ENCODE results near the gene GTF2H3.

Gene GTF2H3

DNA sequence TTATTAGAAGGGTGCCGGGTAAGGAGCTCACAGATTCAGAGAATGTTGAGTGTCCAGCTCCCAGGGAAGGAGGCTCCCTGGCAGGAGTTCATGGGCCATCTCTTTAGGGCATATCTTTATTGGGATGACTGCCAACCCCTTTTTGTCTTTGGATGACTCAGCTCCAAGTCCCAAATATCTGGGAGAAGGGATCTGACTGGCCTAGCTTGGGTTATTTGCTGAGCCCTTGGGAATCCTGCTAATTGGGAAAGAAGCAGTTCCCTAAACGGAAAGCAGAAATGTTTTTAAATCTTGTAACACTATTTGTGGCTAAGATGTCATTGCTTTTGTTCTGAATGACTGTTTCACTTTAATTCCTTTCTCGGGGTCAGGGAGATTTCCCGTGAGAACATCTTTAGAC lies 19.1 kb upstream of the GTF2H3 start:
- TF ChIP-seq POLR2A (IDR thresholded peaks at IDR 0.05; ENCODE audit: low read depth, low read length), result no peak
- FAIRE-seq (no peak), DNase-seq (ENCODE audit: insufficient read length, low spot score) (peak; percentile 28)

DNA sequence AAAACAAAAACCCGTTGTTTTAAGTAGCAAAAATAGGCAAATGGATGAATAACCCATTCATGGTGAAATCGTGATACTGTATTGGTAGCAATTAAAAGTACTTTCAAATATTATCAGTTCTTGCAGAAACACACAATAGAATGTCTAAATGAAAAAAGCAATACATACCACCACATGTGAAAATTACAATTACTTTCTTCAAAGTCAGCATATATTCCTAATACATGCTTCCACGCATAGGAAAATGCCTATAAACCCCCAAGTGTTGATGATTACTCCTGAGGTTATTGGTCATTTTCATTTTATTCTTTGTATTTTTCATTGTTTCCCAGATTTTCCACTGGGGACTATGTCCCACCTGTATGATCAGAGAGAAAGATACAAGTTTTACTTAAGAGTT lies 16.5 kb upstream of the GTF2H3 start:
- no peak for TF ChIP-seq POLR2A (IDR thresholded peaks at IDR 0.05; ENCODE audit: low read depth, low read length)
- DNase-seq (ENCODE audit: insufficient read length, low spot score) (no peak), FAIRE-seq (no peak)

DNA sequence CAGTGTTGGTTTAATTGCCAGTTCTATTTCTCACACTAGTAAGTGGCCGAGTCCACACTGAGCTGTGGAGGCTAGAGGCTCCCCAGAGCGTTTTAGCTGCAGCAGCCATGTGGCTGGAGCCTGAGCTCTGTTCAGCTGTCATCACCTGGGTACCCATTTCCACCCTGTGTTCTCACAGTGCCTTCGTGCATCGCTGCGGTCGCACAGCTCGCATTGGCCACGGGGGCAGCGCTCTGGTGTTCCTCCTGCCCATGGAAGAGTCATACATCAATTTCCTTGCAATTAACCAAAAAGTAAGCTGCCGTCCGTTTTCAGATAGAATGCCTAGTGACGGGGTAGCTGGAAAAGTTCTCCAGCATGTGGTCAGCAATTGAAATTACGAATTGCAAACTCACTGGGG lies 16.0 kb upstream of the GTF2H3 start:
- DNase-seq (ENCODE audit: insufficient read length, low spot score), result no peak
- no peak for FAIRE-seq

DNA sequence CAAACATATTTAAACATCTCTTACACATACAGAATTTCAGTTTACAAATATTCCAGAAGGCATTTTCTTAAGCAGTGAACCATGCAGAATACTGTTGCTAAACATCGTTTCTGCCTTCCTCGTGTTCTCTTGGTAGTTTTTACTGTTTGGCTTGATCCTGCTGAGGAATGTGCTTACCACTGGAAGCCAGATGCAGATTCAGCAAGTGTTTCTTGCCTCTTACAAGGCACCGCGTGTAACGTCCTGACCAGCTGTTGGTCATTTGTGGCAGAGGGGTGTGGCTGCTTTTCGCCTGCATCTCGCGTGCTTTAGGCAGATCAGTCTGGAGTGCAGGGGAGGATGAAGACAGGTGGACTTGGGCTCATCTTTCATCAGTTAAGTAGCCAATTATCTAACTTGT lies 12.5 kb upstream of the GTF2H3 start:
- DNase-seq (ENCODE audit: insufficient read length, low spot score), result no peak
- no peak for FAIRE-seq
- no peak for TF ChIP-seq POLR2A (IDR thresholded peaks at IDR 0.05; ENCODE audit: low read depth, low read length)

More for the DNA sequence above, 16.0 kb upstream of the GTF2H3 start:
- TF ChIP-seq POLR2A (IDR thresholded peaks at IDR 0.05; ENCODE audit: low read depth, low read length), result no peak

DNA sequence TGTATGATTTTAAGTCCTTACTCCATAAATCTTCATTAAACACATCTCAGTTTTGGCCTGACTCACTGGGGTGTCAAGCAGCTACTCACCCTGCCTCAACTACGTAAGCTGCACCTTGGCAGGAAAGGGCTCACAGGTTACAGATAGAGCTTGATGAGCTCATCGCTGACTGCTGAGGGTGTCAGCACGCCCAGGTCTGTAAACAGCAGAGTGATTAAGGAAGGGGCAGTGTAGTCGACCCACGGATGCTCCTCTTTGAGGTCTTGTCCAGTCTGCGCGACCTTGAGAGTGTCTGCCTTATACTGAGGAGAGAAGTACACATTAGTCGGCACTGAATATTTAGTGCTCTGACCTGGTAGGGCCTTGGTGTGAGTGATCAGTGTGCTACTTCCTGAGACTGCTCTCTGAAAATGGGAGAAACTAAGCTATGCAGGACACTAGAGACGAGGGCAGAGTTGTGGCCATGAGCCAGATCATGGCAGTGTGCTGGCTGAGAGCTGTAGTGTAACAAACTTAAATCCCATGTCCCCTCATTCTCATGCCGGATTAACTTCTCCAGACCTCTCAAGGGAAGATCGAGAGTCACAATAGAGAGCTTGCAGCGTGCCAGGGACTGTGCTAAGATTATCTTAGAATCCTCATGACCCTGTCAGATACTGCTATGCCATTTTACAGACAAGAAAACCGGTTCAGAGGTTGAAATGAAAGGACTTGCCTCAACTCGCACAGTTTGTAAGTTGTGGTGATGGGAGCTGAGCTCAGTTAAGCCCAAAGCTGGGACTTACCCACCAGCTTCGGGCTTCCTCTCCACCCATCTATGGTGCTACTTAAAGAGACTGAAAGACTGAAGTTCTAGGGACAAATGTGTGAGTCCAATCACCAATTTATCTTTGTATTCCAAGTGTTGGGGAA lies 11.8 kb upstream of the GTF2H3 start:
- DNase-seq (ENCODE audit: insufficient read length, low spot score) (no peak), FAIRE-seq (no peak)
- no peak for TF ChIP-seq POLR2A (IDR thresholded peaks at IDR 0.05; ENCODE audit: low read depth, low read length)

DNA sequence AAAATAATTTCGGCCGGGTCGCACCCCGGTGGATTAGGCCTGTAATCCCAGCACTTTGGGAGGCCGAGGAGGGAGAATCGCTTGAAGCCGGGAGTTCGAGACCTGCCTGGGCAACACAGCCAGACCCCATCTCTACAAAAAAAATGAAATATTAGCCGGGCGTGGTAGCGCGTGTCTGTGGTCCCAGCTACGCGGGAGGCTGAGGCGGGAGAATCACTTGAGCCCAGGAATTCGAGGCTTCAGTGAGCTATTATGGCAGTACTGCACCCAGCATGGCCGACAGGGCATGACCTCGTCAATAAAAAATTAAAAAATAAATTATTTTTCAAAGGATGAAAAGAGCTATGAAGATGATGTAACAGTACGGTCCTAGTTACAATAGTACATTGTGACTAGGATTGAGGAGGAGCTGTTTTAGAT lies 523 bp downstream of the GTF2H3 start:
- no peak for TF ChIP-seq POLR2A (IDR thresholded peaks at IDR 0.05; ENCODE audit: low read depth, low read length)
- FAIRE-seq, result no peak
- no peak for DNase-seq (ENCODE audit: insufficient read length, low spot score)

DNA sequence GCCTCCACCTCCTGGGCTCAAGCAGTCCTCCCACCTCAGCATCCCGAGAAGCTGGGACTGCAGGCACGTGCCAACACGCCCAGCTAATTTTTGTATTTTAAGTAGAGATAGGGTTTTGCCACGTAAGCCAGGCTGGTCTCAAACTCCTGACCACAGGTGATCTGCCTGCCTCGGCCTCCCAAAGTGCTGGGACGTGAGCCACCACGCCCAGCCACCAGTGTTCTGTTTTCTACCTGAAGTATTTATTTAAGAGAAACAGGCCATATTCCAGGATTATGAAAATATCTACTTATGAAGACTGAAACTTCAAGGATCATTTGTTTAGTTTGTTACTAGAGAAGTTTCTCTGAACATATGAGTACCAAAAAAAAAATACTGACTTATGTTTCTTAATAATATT lies 10.3 kb downstream of the GTF2H3 start:
- TF ChIP-seq POLR2A (IDR thresholded peaks at IDR 0.05; ENCODE audit: low read depth, low read length), result no peak
- FAIRE-seq, result no peak
- DNase-seq (ENCODE audit: insufficient read length, low spot score), result no peak

DNA sequence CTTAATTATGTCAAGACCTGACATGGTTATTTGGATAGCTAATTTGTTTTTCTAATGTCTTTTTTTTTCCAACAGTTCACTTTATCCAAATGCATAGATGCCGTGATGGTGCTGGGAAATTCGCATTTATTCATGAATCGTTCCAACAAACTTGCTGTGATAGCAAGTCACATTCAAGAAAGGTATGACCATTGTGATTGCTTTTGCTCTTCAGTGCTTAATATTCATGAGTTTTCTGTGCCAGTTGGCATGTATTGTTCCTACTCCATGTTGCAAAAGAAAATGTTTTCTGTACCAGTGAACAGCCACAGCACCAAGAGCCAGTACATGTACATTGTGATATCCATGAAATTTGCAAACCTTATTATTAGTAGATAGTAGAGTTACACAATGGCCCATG lies 11.8 kb downstream of the GTF2H3 start:
- DNase-seq (ENCODE audit: insufficient read length, low spot score), result no peak
- TF ChIP-seq POLR2A (IDR thresholded peaks at IDR 0.05; ENCODE audit: low read depth, low read length), result no peak

DNA sequence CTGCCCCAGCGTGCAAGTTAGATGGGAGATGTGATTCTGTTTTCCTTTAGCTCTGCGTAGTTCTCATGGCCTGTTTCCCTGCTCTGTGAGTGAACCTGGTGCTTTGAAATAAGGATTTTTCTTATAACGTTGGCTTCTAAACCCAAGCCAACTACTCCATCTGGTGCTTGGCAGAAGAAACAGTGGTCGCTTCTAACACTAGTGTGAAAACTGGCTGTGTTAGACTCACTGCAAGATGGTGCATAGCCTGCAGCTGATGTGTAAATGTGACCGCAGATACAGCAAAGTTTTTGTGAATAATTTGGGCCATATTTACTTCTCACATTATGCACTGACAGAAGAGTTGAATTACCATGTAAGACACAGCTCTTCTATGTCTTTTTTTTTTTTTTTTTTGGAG lies 12.2 kb downstream of the GTF2H3 start:
- TF ChIP-seq POLR2A (IDR thresholded peaks at IDR 0.05; ENCODE audit: low read depth, low read length), result no peak
- DNase-seq (ENCODE audit: insufficient read length, low spot score) (no peak), FAIRE-seq (no peak)

More for the DNA sequence above, 11.8 kb downstream of the GTF2H3 start:
- FAIRE-seq, result no peak

DNA sequence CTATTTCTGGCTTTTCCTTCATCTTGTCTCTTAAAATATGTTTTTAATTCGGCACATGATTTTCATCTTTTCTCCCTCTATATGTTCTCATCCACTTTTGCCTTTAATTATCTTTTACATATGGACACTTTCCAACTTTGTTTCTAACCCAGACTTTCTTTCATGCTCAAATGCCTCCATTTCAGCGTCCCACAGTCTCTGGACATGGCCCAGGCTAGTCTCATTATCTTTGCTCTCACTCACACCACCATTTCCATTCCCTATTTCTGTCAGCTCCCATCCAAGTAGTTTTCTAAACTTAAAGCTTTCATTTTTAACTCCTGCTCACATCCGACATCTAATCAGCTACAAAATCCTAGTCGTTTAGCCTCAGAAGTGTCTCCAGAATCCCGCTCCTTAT lies 14.8 kb downstream of the GTF2H3 start:
- DNase-seq (ENCODE audit: insufficient read length, low spot score) (no peak), FAIRE-seq (no peak)
- TF ChIP-seq POLR2A (IDR thresholded peaks at IDR 0.05; ENCODE audit: low read depth, low read length), result no peak

DNA sequence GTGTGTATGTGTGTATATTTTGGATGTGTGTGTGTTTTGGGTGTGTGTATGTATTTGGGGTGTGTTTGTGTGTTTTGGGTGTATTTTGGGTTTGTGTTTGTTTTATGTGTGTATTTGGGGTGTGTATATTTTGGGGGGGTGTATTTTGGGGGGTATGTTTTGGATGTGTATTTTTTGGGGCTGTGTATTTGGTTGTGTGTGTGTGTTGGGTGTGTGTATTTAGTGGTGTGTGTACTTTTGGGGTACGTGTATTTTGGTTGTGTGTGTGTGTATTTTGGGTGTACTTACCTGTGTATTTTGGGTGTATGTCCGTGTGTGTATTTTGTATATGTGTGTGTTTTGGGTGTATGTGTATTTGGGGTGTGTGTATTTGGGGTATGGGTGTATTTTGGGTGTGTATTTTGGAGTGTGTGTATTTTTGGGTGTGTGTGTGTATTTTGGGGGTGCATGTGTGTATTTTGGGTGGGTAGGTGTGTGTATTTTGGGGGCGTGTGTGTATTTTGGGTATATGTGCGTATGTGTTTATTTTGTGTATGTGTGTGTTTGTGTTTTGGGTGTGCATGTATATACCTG lies 20.6 kb downstream of the GTF2H3 start:
- FAIRE-seq, result no peak
- no peak for TF ChIP-seq POLR2A (IDR thresholded peaks at IDR 0.05; ENCODE audit: low read depth, low read length)
- no peak for DNase-seq (ENCODE audit: insufficient read length, low spot score)

DNA sequence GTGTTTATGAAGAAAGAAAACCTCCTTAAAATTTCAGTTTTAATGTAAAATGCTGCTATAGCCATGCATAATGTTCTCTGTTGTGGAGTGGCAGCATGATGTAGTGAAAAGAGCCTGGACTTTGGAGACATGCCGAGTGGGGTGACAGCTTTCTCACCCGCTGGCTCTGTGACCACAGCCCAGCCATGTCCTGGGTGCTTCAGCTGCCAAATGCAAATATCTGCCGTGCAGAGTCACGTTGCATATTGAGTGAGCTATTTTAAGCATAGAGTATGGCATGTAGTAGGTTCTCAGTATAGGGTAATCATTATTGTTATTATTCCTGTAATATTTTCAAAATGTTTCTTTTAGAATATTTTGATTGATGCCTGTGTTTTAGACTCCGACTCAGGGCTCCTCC lies 21.8 kb downstream of the GTF2H3 start:
- DNase-seq (ENCODE audit: insufficient read length, low spot score) (no peak), FAIRE-seq (no peak)
- no peak for TF ChIP-seq POLR2A (IDR thresholded peaks at IDR 0.05; ENCODE audit: low read depth, low read length)

DNA sequence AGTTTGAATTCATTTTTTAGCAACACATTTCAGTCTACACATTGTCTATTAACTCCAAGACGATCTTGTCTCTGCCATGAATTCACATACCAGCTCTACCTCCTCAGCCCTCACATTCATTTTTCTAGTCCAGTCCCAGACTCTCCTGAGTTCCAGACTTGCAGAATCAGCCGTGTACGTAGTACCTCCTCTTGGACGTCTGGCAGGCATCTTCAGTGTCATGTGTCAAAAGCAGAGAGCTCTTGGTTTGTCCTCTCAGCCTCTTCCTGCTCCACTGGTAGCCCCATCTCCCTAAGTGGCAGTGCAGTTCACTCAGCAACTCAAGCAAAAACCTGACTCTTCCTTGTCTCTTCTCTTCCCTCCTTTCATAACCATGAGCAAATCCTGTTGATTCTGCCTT lies 22.8 kb downstream of the GTF2H3 start:
- TF ChIP-seq POLR2A (IDR thresholded peaks at IDR 0.05; ENCODE audit: low read depth, low read length), result no peak
- FAIRE-seq (no peak), DNase-seq (ENCODE audit: insufficient read length, low spot score) (no peak)

DNA sequence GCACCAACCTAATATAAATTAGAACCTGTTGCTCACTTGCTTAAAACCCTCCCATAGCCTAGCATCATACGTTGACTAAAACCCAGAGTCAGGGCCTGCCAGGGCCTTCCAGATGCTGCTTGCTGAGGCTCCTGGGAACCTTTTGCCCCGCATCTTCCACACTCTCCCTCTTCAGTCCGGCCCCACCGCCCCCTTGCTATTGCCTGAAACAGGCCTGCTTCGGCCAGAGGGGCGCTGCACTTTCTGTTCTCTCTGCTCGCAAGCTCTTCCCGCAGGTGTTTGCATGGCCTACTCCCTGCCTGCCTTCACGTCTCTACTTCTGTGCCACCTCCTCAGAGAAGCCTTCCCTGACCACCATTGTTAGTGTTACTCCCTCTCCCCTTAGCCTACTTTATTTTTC lies 23.6 kb downstream of the GTF2H3 start:
- no peak for DNase-seq (ENCODE audit: insufficient read length, low spot score)
- FAIRE-seq, result no peak
- no peak for TF ChIP-seq POLR2A (IDR thresholded peaks at IDR 0.05; ENCODE audit: low read depth, low read length)

Measured in H54 (cell line).